K562 (cell line): Measurements from ENCODE around the gene XYLB. TPM values are rescaled to one million over a fixed set of nuclear protein-coding genes. Genes with fewer than 3 reads are reported as not detected.

Experiments used
- COPS2 ChIP-seq: fragments of 450-650 bp; conservative IDR thresholded peaks from 2 replicates; pipeline ENCODE4 v1.6.1; 2016; ENCODE audit warnings: mild to moderate bottlenecking, moderate library complexity
- EWSR1 ChIP-seq: fragments of 450-650 bp; IDR thresholded peaks from 2 replicates; pipeline ENCODE4 v1.6.1; 2018; ENCODE audit warnings: borderline replicate concordance, mild to moderate bottlenecking, low read depth, moderate library complexity; ENCODE audit not compliant: partially characterized antibody
- IFI16 ChIP-seq: fragments of 250-450 bp; sonication (Bioruptor Pico); IDR thresholded peaks from 2 replicates; pipeline ENCODE4 v2.1.2; 2022; ENCODE audit warnings: mild to moderate bottlenecking, inconsistent platforms
- KHSRP ChIP-seq: fragments of 450-650 bp; IDR thresholded peaks from 2 replicates; pipeline ENCODE4 v1.6.1; 2017
- LEF1 ChIP-seq: fragments of 450-650 bp; IDR thresholded peaks from 2 replicates; pipeline ENCODE4 v1.6.1; 2016; ENCODE audit warnings: mild to moderate bottlenecking
- POLR2G ChIP-seq: fragments of 200-400 bp; formaldehyde crosslinking; IDR thresholded peaks from 2 replicates; pipeline ENCODE4 v1.6.1; 2017; ENCODE audit warnings: low read depth, mild to moderate bottlenecking, antibody characterized with exemption, low read length, moderate library complexity
- ZNF324 ChIP-seq: fragments of 250-450 bp; sonication (Bioruptor Pico); IDR thresholded peaks from 2 replicates; pipeline ENCODE4 v1.4.0; 2020; ENCODE audit warnings: mild to moderate bottlenecking
- ZNF830 ChIP-seq: fragments of 250-450 bp; sonication (Bioruptor Pico); IDR thresholded peaks from 2 replicates; pipeline ENCODE4 v1.5.0; 2021; ENCODE audit warnings: mild to moderate bottlenecking
- polyA plus RNA-seq, 8 experiments: library from polyadenylated mRNA; depleted of rRNA in 4 of 8; stranded (reverse) in 5 of 8; unstranded in 3 of 8; fragments of >200 nt; fragmentation: Nextera tagmentation in 2 of 8; fragmentation: Illumina TruSeq in 1 of 8; extraction: Ambion mirVana in 2 of 8; extraction: Trizol in 1 of 8; gene quantifications; 2 replicates each; pipeline versions ENCODE4 v1.2.1 to v1.2.3, GENCODE V29; 2011 to 2014; ENCODE audit warnings: inconsistent platforms in 1 of 8, missing spikeins in 1 of 8
- total RNA-seq, 7 experiments: library from RNA; depleted of rRNA in 6 of 7; stranded (reverse); fragments of >200 nt in 6 of 7; fragmentation: Illumina TruSeq in 2 of 7; extraction: Trizol in 2 of 7; gene quantifications; 2 replicates each; pipeline versions ENCODE4 v1.2.1 to v1.2.3, GENCODE V29; 2011 to 2021; ENCODE audit warnings: low replicate concordance in 1 of 7
- TF ChIP-seq, protein P1 (sequence below): fragments of 200-800 bp; sonication (Bioruptor generic); IDR thresholded peaks from 2 replicates; pipeline ENCODE4 v1.6.1; 2016; ENCODE audit warnings: missing genetic modification characterization, missing compliant biosample characterization
- TF ChIP-seq, protein P2 (sequence below): fragments of 450-650 bp; IDR thresholded peaks from 2 replicates; pipeline ENCODE4 v1.6.1; 2016; ENCODE audit warnings: mild to moderate bottlenecking
- TF ChIP-seq, protein P3 (sequence below): sonication (generic); formaldehyde crosslinking; IDR thresholded peaks from 2 replicates; pipeline ENCODE4 v1.8.1; 2023; ENCODE audit warnings: mild to moderate bottlenecking, missing genetic modification reagents

Gene XYLB
- total and polyA plus RNA-seq, 9 of the 15 experiments (the other 6 are each of a cell fraction or from before 2014, with no cell fraction given): 4.0 to 20.2 (median 13.2) TPM

DNA sequence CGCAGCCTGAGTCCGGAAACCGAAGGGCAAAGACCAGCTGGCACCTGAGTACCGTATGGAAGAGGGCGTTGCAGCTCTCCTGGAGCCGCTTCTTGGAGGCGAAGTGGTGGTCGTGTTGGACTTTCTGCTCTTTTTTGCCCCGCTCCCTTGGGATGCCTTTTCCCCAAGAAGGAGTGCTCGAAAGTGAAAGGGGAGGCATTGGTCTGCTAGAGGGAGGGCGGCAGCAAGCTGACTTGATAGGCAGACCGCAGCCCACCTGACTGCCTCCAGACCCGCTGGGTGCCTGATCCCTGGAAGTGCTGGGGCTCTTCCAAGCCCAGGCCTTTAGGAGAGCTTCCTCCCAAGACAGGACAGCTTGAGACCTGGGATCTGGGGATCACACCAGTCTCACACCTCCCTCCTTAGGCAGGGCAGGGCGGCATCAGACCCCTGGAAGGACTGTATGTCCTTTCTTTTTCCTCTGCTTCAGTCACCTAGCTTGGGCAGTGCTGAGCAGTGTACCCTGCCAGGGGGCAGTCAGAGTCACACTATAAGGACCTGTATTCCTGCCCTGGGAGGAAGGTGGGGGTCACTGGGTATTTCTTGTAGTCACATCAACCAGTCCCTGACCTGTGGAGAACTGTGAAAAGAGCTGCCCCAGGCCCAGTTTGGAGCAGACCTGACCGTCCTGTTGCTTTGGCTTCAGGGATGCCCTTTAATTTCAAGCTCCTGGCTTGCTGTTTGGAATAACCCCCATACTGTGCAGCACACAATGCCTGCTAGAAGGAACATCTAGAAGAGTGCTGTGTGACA lies 109.2 kb downstream of the XYLB start (continued):
- TF ChIP-seq, protein P1, sequence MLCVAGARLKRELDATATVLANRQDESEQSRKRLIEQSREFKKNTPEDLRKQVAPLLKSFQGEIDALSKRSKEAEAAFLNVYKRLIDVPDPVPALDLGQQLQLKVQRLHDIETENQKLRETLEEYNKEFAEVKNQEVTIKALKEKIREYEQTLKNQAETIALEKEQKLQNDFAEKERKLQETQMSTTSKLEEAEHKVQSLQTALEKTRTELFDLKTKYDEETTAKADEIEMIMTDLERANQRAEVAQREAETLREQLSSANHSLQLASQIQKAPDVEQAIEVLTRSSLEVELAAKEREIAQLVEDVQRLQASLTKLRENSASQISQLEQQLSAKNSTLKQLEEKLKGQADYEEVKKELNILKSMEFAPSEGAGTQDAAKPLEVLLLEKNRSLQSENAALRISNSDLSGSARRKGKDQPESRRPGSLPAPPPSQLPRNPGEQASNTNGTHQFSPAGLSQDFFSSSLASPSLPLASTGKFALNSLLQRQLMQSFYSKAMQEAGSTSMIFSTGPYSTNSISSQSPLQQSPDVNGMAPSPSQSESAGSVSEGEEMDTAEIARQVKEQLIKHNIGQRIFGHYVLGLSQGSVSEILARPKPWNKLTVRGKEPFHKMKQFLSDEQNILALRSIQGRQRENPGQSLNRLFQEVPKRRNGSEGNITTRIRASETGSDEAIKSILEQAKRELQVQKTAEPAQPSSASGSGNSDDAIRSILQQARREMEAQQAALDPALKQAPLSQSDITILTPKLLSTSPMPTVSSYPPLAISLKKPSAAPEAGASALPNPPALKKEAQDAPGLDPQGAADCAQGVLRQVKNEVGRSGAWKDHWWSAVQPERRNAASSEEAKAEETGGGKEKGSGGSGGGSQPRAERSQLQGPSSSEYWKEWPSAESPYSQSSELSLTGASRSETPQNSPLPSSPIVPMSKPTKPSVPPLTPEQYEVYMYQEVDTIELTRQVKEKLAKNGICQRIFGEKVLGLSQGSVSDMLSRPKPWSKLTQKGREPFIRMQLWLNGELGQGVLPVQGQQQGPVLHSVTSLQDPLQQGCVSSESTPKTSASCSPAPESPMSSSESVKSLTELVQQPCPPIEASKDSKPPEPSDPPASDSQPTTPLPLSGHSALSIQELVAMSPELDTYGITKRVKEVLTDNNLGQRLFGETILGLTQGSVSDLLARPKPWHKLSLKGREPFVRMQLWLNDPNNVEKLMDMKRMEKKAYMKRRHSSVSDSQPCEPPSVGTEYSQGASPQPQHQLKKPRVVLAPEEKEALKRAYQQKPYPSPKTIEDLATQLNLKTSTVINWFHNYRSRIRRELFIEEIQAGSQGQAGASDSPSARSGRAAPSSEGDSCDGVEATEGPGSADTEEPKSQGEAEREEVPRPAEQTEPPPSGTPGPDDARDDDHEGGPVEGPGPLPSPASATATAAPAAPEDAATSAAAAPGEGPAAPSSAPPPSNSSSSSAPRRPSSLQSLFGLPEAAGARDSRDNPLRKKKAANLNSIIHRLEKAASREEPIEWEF: no peak
- TF ChIP-seq ZNF324 (no peak), EWSR1 (no peak), LEF1 (no peak), ZNF830 (CRISPR knock-in tag) (no peak), POLR2G (no peak), COPS2 (no peak), IFI16 (CRISPR knock-in tag) (no peak), KHSRP (no peak)
- TF ChIP-seq, protein P2, sequence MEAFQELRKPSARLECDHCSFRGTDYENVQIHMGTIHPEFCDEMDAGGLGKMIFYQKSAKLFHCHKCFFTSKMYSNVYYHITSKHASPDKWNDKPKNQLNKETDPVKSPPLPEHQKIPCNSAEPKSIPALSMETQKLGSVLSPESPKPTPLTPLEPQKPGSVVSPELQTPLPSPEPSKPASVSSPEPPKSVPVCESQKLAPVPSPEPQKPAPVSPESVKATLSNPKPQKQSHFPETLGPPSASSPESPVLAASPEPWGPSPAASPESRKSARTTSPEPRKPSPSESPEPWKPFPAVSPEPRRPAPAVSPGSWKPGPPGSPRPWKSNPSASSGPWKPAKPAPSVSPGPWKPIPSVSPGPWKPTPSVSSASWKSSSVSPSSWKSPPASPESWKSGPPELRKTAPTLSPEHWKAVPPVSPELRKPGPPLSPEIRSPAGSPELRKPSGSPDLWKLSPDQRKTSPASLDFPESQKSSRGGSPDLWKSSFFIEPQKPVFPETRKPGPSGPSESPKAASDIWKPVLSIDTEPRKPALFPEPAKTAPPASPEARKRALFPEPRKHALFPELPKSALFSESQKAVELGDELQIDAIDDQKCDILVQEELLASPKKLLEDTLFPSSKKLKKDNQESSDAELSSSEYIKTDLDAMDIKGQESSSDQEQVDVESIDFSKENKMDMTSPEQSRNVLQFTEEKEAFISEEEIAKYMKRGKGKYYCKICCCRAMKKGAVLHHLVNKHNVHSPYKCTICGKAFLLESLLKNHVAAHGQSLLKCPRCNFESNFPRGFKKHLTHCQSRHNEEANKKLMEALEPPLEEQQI: no peak
- TF ChIP-seq, protein P3, sequence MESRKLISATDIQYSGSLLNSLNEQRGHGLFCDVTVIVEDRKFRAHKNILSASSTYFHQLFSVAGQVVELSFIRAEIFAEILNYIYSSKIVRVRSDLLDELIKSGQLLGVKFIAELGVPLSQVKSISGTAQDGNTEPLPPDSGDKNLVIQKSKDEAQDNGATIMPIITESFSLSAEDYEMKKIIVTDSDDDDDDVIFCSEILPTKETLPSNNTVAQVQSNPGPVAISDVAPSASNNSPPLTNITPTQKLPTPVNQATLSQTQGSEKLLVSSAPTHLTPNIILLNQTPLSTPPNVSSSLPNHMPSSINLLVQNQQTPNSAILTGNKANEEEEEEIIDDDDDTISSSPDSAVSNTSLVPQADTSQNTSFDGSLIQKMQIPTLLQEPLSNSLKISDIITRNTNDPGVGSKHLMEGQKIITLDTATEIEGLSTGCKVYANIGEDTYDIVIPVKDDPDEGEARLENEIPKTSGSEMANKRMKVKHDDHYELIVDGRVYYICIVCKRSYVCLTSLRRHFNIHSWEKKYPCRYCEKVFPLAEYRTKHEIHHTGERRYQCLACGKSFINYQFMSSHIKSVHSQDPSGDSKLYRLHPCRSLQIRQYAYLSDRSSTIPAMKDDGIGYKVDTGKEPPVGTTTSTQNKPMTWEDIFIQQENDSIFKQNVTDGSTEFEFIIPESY (CRISPR knock-in tag): peak; percentile 12; the same call in 1 of the 2 replicates
